T-helper 9 cell (primary cell): ENCODE measurements around the gene GLS2.

Experiments
- DNase-seq: peaks from one replicate; pipeline ENCODE4 v3.0.0-alpha.2; 2020

GLS2 gene

DNA sequence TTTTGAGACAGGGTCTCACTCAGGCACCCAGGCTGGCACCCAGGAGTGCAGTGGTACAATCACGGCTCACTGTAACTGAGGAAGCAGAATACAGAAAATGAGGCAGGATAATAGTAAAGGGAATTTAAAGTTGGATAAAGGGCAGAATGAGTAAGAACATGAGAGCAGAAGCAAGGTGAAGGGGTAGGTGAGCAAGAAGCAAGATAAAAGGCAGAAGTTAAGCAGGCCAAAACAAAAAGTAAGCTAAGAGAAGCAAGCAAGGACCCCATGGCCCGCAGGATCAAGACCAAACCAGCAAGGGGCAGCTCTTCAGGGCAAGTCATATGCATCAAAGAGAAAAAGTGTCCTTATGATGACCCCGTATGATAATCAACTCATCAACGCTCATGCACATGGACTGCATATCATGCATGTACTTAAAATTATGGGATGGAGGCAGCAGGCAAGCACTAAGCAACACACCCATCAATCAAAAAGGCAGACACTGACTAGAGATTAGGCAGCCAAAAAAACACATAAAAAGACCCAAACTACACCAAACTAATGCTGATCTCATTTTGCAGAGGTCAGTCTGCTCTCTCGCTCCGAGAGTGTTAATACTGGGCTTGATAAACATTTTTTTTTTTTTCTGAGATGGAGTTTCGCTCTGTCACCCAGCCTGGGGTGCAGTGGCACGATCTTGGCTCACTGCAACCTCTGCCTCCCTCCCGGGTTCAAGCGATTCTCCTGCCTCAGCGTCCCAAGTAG lies 50.4 kb downstream of the GLS2 start:
- DNase-seq, result no peak

DNA sequence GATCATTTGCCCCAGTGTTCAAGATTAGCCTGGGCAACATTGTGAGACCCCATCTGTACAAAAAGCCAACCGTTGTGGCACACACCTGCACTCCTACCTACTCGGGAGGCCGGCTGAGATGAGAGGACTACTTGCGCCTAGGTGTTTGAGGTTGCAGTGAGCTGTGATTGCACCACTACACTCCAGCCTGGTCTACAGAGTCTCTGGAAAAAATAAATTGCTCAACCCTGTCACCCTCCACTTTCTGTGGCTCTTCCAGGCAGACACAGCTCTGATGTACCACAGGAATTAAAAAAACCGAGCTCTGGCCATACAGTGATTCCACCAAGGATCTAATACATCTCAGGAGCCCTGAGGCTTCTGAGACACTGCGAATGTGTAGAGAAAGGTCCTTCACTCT lies 53.1 kb downstream of the GLS2 start:
- no peak for DNase-seq

DNA sequence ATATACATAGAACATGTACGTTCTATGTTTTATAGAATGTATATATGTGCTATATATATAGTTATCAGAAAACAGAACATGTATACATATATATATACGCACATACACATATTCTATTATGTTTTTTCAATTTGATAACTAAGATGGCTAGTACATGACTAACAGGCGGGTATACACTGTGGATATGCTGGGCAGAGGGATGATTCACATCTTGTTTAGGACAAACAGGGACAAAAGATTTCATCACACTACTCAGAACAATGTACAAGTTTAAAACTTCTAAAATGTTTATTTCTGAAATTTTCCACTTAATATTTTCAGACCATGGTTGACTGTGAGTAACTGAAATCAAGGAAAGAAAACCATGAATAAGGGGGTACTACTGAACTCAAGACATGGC lies 56.1 kb downstream of the GLS2 start:
- DNase-seq, result no peak

DNA sequence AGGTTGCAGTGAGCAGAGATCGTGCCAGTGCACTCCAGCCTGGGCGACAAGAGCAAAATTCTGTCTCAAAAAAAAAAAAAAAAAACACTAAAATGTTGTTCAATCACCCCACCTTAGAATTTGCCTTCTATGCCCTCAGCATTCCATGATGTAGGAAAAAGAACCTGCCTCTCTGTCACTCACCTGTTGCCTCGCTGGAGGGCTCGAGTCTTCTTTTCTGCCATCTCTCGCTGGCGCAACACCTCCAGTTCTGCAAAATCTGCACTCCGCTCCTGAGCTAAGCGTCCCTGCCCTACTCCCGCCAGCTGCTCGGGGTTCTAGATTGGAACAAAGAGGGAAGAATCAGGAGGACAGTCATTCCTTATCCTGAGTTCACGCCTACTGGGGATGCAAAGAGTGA lies 56.7 kb downstream of the GLS2 start:
- DNase-seq, result no peak

DNA sequence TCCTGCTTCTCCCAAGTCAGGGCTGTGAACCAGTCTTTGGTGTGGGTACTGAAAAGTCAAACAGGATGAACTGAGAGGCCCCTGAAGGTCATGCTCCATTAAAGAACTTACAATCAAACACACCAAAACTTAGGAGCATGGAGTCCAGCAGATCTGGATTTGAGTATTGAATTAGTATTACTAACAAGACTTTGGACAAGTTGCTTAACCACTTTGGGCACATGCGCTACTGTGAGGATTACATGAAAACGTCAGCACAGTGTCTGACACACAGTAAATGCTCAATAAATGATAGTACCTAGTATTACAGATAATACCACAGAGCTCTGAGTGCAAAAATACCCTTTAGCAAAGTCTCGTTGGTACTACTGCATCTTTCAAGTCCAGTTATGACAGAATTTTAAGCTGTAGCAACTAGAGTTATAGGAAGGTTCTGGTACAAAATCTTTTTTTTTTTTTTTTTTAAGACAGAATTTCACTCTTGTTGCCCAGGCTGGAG lies 62.0 kb downstream of the GLS2 start:
- DNase-seq, result no peak

DNA sequence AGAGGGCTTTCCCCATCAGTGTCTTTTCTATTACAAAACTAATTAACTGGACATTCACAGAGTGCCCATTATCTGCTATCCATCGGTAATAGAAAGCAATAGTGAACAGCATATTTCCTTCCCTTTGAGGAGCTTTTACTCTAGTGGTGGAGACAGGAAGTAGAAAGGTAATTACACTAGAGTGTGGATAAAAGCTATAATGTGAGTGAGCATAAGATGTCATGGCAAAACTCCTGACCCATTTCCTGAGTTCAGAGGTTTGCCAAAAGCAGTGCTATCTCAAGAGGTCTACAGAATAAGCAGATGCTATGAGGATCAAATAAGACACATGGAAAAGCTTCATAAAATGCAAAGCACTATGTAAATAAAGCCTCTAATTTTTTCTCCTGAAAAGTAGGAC lies 62.8 kb downstream of the GLS2 start:
- DNase-seq, result no peak
